Stimulated activated CD8-positive, alpha-beta memory T cell treated with anti-CD3 and anti-CD28 coated beads, Interleukin-7, amount 100 ng/mL, for 48 hours (primary cell): ENCODE measurements around the gene BSPH1.
"Not testable (repeated sequence)": the region's sequence is repeated elsewhere in the genome, so short reads cannot be mapped to it uniquely, and the experiment has no call there.

Source experiments
- DNase-seq, 2 donors: peaks; one replicate each; pipeline ENCODE4 v3.0.0-alpha.2; 2020; ENCODE audit warnings: low read depth in 1 of 2; ENCODE audit errors: extremely low read depth in 1 of 2

BSPH1 gene

GRCh38 chr19:47992070-47992469, at the start of gene BSPH1:
BSPH1 (minus strand) TSS chr19:47992170; CDS start chr19:47992081, 89 bp downstream.
- no peak for DNase-seq

GRCh38 chr19:48036765-48037164, 44.8 kb upstream of the BSPH1 start:
- no peak for DNase-seq

- DNase-seq = no peak
Observed at GRCh38 chr19:48033604-48034003, 41.6 kb upstream of the BSPH1 start.

GRCh38 chr19:48030073-48030472, 38.1 kb upstream of the BSPH1 start:
- no peak for DNase-seq

GRCh38 chr19:48029431-48029830, 37.5 kb upstream of the BSPH1 start:
- no peak for DNase-seq

GRCh38 chr19:48025480-48025879, 33.5 kb upstream of the BSPH1 start:
- DNase-seq = no peak

GRCh38 chr19:48023518-48023917, 31.5 kb upstream of the BSPH1 start:
- no peak for DNase-seq

GRCh38 chr19:48023011-48023410, 31.0 kb upstream of the BSPH1 start:
- no peak for DNase-seq

GRCh38 chr19:48020686-48021085, 28.7 kb upstream of the BSPH1 start:
- no peak for DNase-seq

GRCh38 chr19:48010932-48011758, 19.2 kb upstream of the BSPH1 start:
- DNase-seq = no peak

GRCh38 chr19:48006762-48007161, 14.8 kb upstream of the BSPH1 start:
- DNase-seq = no peak

GRCh38 chr19:48004236-48004635, 12.3 kb upstream of the BSPH1 start:
- no peak for DNase-seq

GRCh38 chr19:48000846-48001245, 8.9 kb upstream of the BSPH1 start:
- no peak for DNase-seq

- DNase-seq = no peak
Observed at GRCh38 chr19:47998800-47999199, 6.8 kb upstream of the BSPH1 start.

GRCh38 chr19:47996230-47996727, 4.3 kb upstream of the BSPH1 start:
- DNase-seq = no peak

GRCh38 chr19:47994209-47994802, 2.3 kb upstream of the BSPH1 start, which contains the start of gene ELSPBP1:
ELSPBP1 (plus strand) TSS chr19:47994632; CDS start chr19:48008668, 14,036 bp downstream.
- no peak for DNase-seq

- no peak for DNase-seq
Observed at GRCh38 chr19:47991191-47991808, 670 bp downstream of the BSPH1 start.

GRCh38 chr19:47973529-47973928, 18.4 kb downstream of the BSPH1 start:
- no peak for DNase-seq

- DNase-seq = not testable (repeated sequence)
Observed at GRCh38 chr19:47955936-47956335, 36.0 kb downstream of the BSPH1 start.

- DNase-seq = not testable (repeated sequence)
Observed at GRCh38 chr19:47952132-47952531, 39.8 kb downstream of the BSPH1 start.

- DNase-seq = not testable (repeated sequence)
Observed at GRCh38 chr19:47949852-47950521, 42.0 kb downstream of the BSPH1 start.
